ENCODE data around the gene IGFBP5. TPM values are rescaled to one million over a fixed set of nuclear protein-coding genes. Genes with fewer than 3 reads are reported as not detected.

The IGFBP5 gene
- total RNA-seq, 1 experiment from 2014 or later: 0.20 TPM

DNA sequence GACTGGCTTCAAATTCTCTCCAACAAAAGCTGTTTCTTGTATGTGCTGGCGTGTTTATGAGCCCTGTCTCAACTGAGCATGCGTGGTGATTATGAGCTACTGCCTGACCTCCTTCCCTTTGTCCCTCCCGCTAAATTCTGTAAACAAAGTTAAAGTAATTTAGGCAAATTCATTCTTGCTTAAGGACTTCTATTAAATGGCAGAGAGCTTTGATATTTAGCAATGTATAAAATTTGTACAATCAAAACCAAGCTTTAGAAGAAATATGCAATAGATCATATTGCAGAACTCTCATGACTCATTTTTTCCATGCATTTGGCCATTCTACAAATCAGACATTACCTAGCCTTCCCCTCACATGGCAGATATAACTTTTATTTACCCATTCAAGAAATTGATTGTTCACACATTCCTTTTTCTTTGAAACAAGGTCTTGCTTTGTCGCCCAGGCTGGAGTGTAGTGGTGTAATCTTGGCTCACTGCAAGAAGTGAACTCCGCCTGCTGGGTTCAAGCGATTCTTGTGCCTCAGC, 43.9 kb downstream of the IGFBP5 start:
- no peaks in the 10 kb centered on the region for H3K36me3 ChIP-seq (ENCODE audit: control insufficient read depth, insufficient read depth, low read length)
- no peak overlapping the region for H3K27ac Mint-ChIP-seq (ENCODE audit: unreplicated experiment)
- H3K4me1 ChIP-seq: peaks cover 7% of the 10 kb centered on the region
- H3K4me3 Mint-ChIP-seq (ENCODE audit: unreplicated experiment): no peak overlapping the region
- H3K36me3 Mint-ChIP-seq (ENCODE audit: insufficient read depth, unreplicated experiment): no peaks in the 10 kb centered on the region
- no peaks in the 10 kb centered on the region for H3K27me3 ChIP-seq (replicated peaks; ENCODE audit: control insufficient read depth, insufficient read depth, low read length)
- H3K9me3 Mint-ChIP-seq (ENCODE audit: unreplicated experiment): no peaks in the 10 kb centered on the region
- intact Hi-C loops (cut with micrococcal nuclease; ENCODE audit: unreplicated experiment): no loop called here
- no peaks in the 10 kb centered on the region for H3K4me1 Mint-ChIP-seq (ENCODE audit: low read depth, unreplicated experiment)
- no peak for DNase-seq
- no peaks in the 10 kb centered on the region for H3K27me3 Mint-ChIP-seq (ENCODE audit: insufficient read depth, unreplicated experiment)
- ChIA-PET POLR2A (no interaction called here), CTCF (interaction anchor here (1.0 kb wide), 1 partner anchor 29 kb away, joined by 3 read pairs; no protein-coding TSS in a partner anchor)
- no peaks in the 10 kb centered on the region for H3K9me3 ChIP-seq
- no TSS peak for BruUV-seq (replicated peaks)
- no peak overlapping the region for H3K4me3 ChIP-seq (ENCODE audit: low read depth, low read length)
- TF ChIP-seq, protein P1, sequence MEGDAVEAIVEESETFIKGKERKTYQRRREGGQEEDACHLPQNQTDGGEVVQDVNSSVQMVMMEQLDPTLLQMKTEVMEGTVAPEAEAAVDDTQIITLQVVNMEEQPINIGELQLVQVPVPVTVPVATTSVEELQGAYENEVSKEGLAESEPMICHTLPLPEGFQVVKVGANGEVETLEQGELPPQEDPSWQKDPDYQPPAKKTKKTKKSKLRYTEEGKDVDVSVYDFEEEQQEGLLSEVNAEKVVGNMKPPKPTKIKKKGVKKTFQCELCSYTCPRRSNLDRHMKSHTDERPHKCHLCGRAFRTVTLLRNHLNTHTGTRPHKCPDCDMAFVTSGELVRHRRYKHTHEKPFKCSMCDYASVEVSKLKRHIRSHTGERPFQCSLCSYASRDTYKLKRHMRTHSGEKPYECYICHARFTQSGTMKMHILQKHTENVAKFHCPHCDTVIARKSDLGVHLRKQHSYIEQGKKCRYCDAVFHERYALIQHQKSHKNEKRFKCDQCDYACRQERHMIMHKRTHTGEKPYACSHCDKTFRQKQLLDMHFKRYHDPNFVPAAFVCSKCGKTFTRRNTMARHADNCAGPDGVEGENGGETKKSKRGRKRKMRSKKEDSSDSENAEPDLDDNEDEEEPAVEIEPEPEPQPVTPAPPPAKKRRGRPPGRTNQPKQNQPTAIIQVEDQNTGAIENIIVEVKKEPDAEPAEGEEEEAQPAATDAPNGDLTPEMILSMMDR (IDR thresholded peaks at IDR 0.05; ENCODE audit: insufficient read depth in 1 of 2, low read depth in 1 of 2, low read length in 1 of 2, severe bottlenecking in 1 of 2, unreplicated experiment in 1 of 2): no peak

- H3K4me3 Mint-ChIP-seq (ENCODE audit: unreplicated experiment): no peak overlapping the region
- no peaks in the 10 kb centered on the region for H3K36me3 ChIP-seq (ENCODE audit: control insufficient read depth, insufficient read depth, low read length)
- ChIA-PET POLR2A (no interaction called here), CTCF (interaction anchor here (0.5 to 1.0 kb wide), 3 partner anchors 15 to 135 kb away, joined by 3 to 4 read pairs (median 3); no protein-coding TSS in a partner anchor)
- intact Hi-C loops (cut with micrococcal nuclease; ENCODE audit: unreplicated experiment): no loop called here
- no peaks in the 10 kb centered on the region for H3K9me3 ChIP-seq
- H3K4me1 ChIP-seq: peaks cover 7% of the 10 kb centered on the region
- H3K9me3 Mint-ChIP-seq (ENCODE audit: unreplicated experiment): no peaks in the 10 kb centered on the region
- TF ChIP-seq, protein P1 (IDR thresholded peaks at IDR 0.05; ENCODE audit: insufficient read depth in 1 of 2, low read depth in 1 of 2, low read length in 1 of 2, severe bottlenecking in 1 of 2, unreplicated experiment in 1 of 2): no peak
- no peaks in the 10 kb centered on the region for H3K4me1 Mint-ChIP-seq (ENCODE audit: low read depth, unreplicated experiment)
- no peak overlapping the region for H3K4me3 ChIP-seq (ENCODE audit: low read depth, low read length)
- BruUV-seq (replicated peaks): no TSS peak
- no peak for DNase-seq
- H3K27ac Mint-ChIP-seq (ENCODE audit: unreplicated experiment): no peak overlapping the region
- H3K36me3 Mint-ChIP-seq (ENCODE audit: insufficient read depth, unreplicated experiment): no peaks in the 10 kb centered on the region
- no peaks in the 10 kb centered on the region for H3K27me3 Mint-ChIP-seq (ENCODE audit: insufficient read depth, unreplicated experiment)
- H3K27me3 ChIP-seq (replicated peaks; ENCODE audit: control insufficient read depth, insufficient read depth, low read length): no peaks in the 10 kb centered on the region
These were observed 44.6 kb downstream of the IGFBP5 start for GRCh38 chr2:216650626-216651257.

DNA sequence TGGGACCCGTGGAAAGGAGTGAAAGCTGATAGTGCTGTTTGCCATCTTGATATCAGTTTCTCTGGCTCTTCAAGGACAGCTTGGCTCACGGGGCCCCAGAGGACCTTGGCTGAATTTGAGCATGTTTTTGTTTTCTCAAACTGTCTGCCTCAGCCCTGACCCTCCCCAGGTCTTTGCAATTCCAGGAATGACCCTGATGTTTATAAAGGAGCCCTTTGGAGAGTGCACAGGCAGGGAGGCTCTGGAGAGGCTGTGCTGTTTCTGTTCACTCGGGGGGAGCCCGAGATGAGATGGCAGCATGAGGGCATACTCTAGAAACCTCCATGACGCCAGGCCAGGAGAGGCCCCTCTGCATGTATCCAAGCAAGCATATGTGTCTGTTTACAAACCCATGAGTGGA, 45.8 kb downstream of the IGFBP5 start:
- intact Hi-C loops (cut with micrococcal nuclease; ENCODE audit: unreplicated experiment): no loop called here
- Mint-ChIP-seq H3K9me3 (ENCODE audit: unreplicated experiment) (no peaks in the 10 kb centered on the region), H3K36me3 (ENCODE audit: insufficient read depth, unreplicated experiment) (no peaks in the 10 kb centered on the region), H3K4me1 (ENCODE audit: low read depth, unreplicated experiment) (no peaks in the 10 kb centered on the region), H3K27ac (ENCODE audit: unreplicated experiment) (no peak overlapping the region), H3K4me3 (ENCODE audit: unreplicated experiment) (no peak overlapping the region), H3K27me3 (ENCODE audit: insufficient read depth, unreplicated experiment) (no peaks in the 10 kb centered on the region)
- Histone ChIP-seq H3K36me3 (ENCODE audit: control insufficient read depth, insufficient read depth, low read length) (no peaks in the 10 kb centered on the region), H3K27me3 (replicated peaks; ENCODE audit: control insufficient read depth, insufficient read depth, low read length) (no peaks in the 10 kb centered on the region), H3K4me1 (peaks cover 7% of the 10 kb centered on the region), H3K4me3 (ENCODE audit: low read depth, low read length) (no peak overlapping the region), H3K9me3 (no peaks in the 10 kb centered on the region)
- ChIA-PET POLR2A (no interaction called here), CTCF (no interaction called here)
- no TSS peak for BruUV-seq (replicated peaks)
- DNase-seq: no peak
- TF ChIP-seq, protein P1 (IDR thresholded peaks at IDR 0.05; ENCODE audit: insufficient read depth in 1 of 2, low read depth in 1 of 2, low read length in 1 of 2, severe bottlenecking in 1 of 2, unreplicated experiment in 1 of 2): no peak
